Progenitor cell of endocrine pancreas (in vitro differentiated cells): ENCODE results near the gene RERE. TPM values are rescaled to one million over a fixed set of nuclear protein-coding genes. Genes with fewer than 3 reads are reported as not detected.

Experiments
- DNase-seq: peaks from one replicate; pipeline ENCODE4 v3.0.0; 2021; ENCODE audit warnings: low spot score; ENCODE audit not compliant: unreplicated experiment
- H3K27ac Mint-ChIP-seq: 2 replicates; pipeline ENCODE4 v1.8.0; 2021; ENCODE audit warnings: mild to moderate bottlenecking, moderate library complexity, mixed read lengths
- H3K27me3 Mint-ChIP-seq: 2 replicates; pipeline ENCODE4 v1.8.0; 2021; ENCODE audit warnings: mixed read lengths
- H3K36me3 Mint-ChIP-seq: 2 replicates; pipeline ENCODE4 v1.8.0; 2022; ENCODE audit warnings: mixed read lengths; ENCODE audit not compliant: insufficient read depth
- H3K4me1 Mint-ChIP-seq: 2 replicates; pipeline ENCODE4 v1.8.0; 2021; ENCODE audit warnings: low read depth, mixed read lengths
- H3K4me3 Mint-ChIP-seq: 2 replicates; pipeline ENCODE4 v1.8.0; 2021; ENCODE audit warnings: low read depth, mild to moderate bottlenecking, moderate library complexity, mixed read lengths
- H3K9me3 Mint-ChIP-seq: 2 replicates; pipeline ENCODE4 v1.8.0; 2021; ENCODE audit warnings: low read depth, mixed read lengths
- total RNA-seq: library from RNA; stranded (reverse); gene quantifications from 2 replicates; pipeline ENCODE4 v1.2.1, GENCODE V29; 2021
- TF ChIP-seq, protein P1 (sequence below): fragments of 200-600 bp; sonication (generic); IDR thresholded peaks from one replicate; pipeline ENCODE4 v1.5.0; 2021; ENCODE audit warnings: antibody characterized with exemption, mild to moderate bottlenecking; ENCODE audit not compliant: unreplicated experiment

Gene RERE
- total RNA-seq, 1 donor from 2014 or later = 329 TPM

DNA sequence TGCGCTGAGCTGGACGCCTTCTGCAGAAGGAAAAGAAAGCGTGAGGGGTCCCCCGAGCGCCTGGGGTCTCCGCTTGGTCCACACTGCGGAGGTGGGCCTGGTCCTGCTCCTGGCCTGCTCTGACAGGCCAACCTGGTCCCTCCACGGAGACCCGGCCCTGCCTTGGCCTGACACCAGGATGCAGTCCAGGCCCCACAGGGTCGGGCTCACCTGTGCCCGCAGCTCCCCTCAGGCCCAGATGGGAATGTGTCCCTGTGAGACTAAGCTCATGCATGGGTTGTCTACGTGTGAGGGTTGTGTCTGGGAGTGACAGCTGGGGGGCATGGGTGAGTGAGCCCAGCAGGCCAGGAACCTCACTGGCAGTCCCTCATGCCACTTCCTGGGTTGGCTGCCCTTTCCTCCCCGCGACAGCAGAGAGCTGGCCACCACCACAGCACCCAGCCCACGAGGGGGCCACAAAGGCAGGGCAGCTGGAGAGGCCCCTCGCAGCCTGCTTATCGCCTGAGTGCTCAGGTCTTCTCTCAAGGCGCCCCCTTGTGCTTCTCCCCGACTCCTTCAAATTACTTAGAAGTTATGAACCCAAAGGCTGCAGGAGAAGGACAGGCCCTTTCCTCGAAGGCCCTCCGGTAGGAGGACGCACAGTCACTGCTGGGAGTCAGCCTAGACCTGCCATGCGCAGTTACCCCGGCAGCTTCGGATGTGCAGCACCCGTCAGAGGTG, 458.4 kb downstream of the RERE start:
- H3K9me3 Mint-ChIP-seq = no peaks in the 10 kb centered on the region
- no peak overlapping the region for H3K4me3 Mint-ChIP-seq
- TF ChIP-seq, protein P1, sequence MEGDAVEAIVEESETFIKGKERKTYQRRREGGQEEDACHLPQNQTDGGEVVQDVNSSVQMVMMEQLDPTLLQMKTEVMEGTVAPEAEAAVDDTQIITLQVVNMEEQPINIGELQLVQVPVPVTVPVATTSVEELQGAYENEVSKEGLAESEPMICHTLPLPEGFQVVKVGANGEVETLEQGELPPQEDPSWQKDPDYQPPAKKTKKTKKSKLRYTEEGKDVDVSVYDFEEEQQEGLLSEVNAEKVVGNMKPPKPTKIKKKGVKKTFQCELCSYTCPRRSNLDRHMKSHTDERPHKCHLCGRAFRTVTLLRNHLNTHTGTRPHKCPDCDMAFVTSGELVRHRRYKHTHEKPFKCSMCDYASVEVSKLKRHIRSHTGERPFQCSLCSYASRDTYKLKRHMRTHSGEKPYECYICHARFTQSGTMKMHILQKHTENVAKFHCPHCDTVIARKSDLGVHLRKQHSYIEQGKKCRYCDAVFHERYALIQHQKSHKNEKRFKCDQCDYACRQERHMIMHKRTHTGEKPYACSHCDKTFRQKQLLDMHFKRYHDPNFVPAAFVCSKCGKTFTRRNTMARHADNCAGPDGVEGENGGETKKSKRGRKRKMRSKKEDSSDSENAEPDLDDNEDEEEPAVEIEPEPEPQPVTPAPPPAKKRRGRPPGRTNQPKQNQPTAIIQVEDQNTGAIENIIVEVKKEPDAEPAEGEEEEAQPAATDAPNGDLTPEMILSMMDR = no peak
- peaks cover 25% of the 10 kb centered on the region for H3K36me3 Mint-ChIP-seq
- no peaks in the 10 kb centered on the region for H3K27me3 Mint-ChIP-seq
- H3K4me1 Mint-ChIP-seq = peaks cover 2% of the 10 kb centered on the region
- no peak overlapping the region for H3K27ac Mint-ChIP-seq
- DNase-seq = no peak

DNA sequence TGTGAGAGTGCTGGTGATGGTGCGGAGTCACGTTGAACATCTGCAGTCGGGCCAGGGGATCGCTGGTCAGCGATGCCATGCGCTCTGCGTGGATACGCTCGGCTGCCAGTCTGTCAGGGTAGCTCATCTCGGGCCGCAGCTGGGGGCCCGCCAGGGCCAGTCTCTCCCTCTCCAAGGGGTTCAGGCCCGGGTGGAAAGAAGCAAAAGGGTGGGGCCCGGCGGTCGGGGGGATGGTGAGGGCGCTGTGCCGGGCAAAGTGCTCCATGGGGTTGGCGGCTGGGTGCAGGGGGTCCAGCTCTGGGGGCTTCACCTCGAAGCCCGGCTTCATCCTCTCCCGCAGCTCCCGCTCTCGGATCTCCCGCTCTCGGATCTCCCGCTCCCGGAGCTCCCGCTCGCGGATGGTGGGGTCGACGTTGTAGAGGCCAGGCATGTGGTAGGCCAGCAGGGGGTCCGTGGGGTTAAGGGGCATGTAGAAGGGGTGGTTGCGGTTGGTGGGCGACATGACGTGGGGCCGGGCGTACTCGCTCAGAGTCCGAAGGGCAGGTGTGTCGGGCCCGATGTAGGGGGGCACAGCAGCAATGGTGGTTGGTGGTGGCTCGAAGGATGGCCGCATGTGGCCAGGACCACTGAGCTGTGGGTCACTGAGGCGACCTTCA, 459.1 kb downstream of the RERE start:
- DNase-seq = no peak
- Mint-ChIP-seq H3K4me3 (no peak overlapping the region), H3K27me3 (no peaks in the 10 kb centered on the region), H3K4me1 (peaks cover under 1% of the 10 kb centered on the region), H3K9me3 (no peaks in the 10 kb centered on the region), H3K36me3 (peaks cover 25% of the 10 kb centered on the region), H3K27ac (peak overlapping the region; percentile 77)
- TF ChIP-seq, protein P1 = no peak

DNA sequence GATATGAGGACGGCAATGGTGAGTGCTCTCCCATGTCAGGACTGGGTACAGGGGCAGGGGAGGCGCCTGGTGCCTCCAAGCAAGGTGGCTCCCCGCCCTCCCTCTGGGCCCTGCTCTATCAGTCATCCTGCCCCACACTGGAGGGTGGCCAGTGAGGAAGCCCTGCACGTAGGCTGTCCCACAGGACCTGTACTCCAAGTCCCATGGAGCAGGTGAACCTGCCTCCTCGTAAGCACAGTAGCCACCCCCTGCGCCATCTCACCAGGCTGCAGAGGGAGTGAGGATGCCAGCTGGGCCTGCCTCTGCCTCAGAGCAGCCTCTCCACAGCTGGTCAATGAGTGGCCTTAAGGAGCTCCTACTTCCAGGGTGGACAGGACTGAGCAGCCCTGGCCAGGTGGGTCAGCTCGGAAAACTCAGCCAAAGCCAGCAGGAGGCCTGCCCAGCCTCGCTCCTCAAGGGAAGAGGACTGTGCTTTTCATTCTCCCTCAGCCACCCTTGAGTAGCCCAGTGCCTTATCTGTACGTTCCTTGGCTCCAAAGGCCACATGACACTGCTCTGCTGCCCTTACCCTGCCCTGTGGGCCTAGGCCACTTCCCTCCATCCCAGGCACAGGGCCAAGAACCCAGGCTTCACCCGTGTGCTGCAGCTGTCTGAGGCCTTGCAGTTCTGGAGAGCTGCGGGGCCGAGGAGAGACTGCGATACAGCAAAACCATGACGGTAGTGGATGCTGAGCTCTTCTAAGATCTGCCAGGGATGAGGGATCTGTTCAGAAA, 459.9 kb downstream of the RERE start:
- peak overlapping the region; percentile 77 for H3K27ac Mint-ChIP-seq
- TF ChIP-seq, protein P1 = no peak
- no peak for DNase-seq
- H3K9me3 Mint-ChIP-seq = no peaks in the 10 kb centered on the region
- no peak overlapping the region for H3K4me3 Mint-ChIP-seq
- no peaks in the 10 kb centered on the region for H3K27me3 Mint-ChIP-seq
- H3K36me3 Mint-ChIP-seq = peaks cover 29% of the 10 kb centered on the region
- H3K4me1 Mint-ChIP-seq = peaks cover 8% of the 10 kb centered on the region

DNA sequence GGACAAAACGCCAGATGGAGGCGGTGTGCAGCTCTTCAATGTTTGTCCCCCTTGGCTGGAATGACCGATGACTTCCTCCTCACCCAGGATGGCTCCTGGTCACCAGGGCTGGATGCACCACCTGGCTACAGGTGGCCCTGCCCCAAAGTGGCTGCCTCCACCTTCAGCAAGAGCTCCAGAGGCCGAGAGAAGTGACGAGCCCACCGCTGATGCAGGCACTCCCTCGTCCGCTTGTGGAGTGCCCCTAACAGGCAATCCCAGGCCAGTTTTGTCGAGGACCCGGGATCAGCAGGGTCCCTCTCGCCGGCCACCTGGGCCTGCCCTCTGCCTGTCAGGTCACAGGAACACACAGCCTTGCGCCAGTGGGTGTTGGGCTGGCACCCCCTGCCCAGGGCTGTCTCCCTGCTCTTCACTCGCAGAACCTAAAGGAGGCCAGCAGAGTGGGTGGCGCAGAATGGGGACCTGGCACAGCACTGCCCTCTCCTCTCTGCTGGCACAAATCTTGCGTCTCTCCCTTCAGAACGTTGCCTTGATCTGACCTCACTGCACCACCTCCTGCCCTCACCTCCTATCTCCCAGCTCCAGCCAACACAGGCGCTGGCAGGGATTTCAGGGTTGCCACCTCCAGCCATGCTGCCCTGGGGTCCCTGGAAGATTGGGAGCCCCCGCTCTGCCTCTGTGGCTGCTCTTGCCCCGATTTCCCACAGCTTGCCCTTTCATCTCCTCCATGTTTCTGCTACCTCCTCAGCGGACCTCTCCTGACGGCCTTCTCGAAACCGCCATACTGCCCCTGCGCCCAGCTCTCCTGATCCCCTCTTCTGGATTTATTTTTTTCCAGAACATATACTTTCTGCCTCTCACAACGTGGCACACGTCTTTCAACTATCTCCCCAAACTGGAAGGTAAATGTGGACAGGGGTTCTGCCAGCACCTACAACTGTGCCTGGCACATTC, 460.9 kb downstream of the RERE start:
- Mint-ChIP-seq H3K4me3 (no peak overlapping the region), H3K27me3 (no peaks in the 10 kb centered on the region), H3K27ac (peak overlapping the region; percentile 85), H3K36me3 (peaks cover 28% of the 10 kb centered on the region), H3K9me3 (no peaks in the 10 kb centered on the region), H3K4me1 (peaks cover 10% of the 10 kb centered on the region)
- no peak for DNase-seq
- TF ChIP-seq, protein P1 = no peak
